Measurements from ENCODE around the gene RAB3GAP2.
A peak's percentile ranks its signal among the peaks of the same experiment; 100 is the strongest.

Gene RAB3GAP2

GRCh38 chr1:220272047-220272840, at the start of gene RAB3GAP2:
TSS of gene RAB3GAP2 (minus strand) at chr1:220272453. CDS start at chr1:220272337, 116 bp downstream.
- H3K27me3 ChIP-seq (ENCODE audit: control insufficient read depth, insufficient read depth, low read length), result no peaks in the 10 kb centered on the region
- peaks cover 6% of the 10 kb centered on the region for H3K79me2 ChIP-seq
- no peaks in the 10 kb centered on the region for H3K9me3 ChIP-seq (ENCODE audit: control insufficient read depth, low read length)
- peak within 1 kb of the TSS; percentile 64 for H2AFZ ChIP-seq
- H3K4me2 ChIP-seq (ENCODE audit: low read length), result peak within 1 kb of the TSS; percentile 68
- H3K27ac ChIP-seq, result peak within 1 kb of the TSS; percentile 72
- no peaks in the 10 kb centered on the region for H3K36me3 ChIP-seq (ENCODE audit: control insufficient read depth, insufficient read depth, low read length)
- H3K9ac ChIP-seq, result peak within 1 kb of the TSS; percentile 61
- no peaks in the 10 kb centered on the region for H3K4me1 ChIP-seq
- no peak for TF ChIP-seq CTCF (IDR thresholded peaks at IDR 0.05)
- peak within 1 kb of the TSS; percentile 89 for H3K4me3 ChIP-seq (ENCODE audit: low read depth, low read length)

GRCh38 chr1:220321758-220322157, 49.5 kb upstream of the RAB3GAP2 start:
- no peaks in the 10 kb centered on the region for H3K9me3 ChIP-seq (ENCODE audit: control insufficient read depth, low read length)
- no peaks in the 10 kb centered on the region for H3K4me1 ChIP-seq
- no peak overlapping the region for H3K27ac ChIP-seq
- H3K4me3 ChIP-seq (ENCODE audit: low read depth, low read length), result no peak overlapping the region
- H3K79me2 ChIP-seq, result no peaks in the 10 kb centered on the region
- no peaks in the 10 kb centered on the region for H3K27me3 ChIP-seq (ENCODE audit: control insufficient read depth, insufficient read depth, low read length)
- H3K9ac ChIP-seq, result no peak overlapping the region
- no peak overlapping the region for H3K4me2 ChIP-seq (ENCODE audit: low read length)
- H3K36me3 ChIP-seq (ENCODE audit: control insufficient read depth, insufficient read depth, low read length), result no peaks in the 10 kb centered on the region
- H2AFZ ChIP-seq, result no peak overlapping the region
- no peak for TF ChIP-seq CTCF (IDR thresholded peaks at IDR 0.05)

- H3K36me3 ChIP-seq (ENCODE audit: control insufficient read depth, insufficient read depth, low read length), result no peaks in the 10 kb centered on the region
- H3K4me3 ChIP-seq (ENCODE audit: low read depth, low read length), result no peak overlapping the region
- no peak overlapping the region for H3K27ac ChIP-seq
- H3K4me2 ChIP-seq (ENCODE audit: low read length), result no peak overlapping the region
- no peaks in the 10 kb centered on the region for H3K27me3 ChIP-seq (ENCODE audit: control insufficient read depth, insufficient read depth, low read length)
- no peaks in the 10 kb centered on the region for H3K79me2 ChIP-seq
- H3K9ac ChIP-seq, result no peak overlapping the region
- no peak for TF ChIP-seq CTCF (IDR thresholded peaks at IDR 0.05)
- no peaks in the 10 kb centered on the region for H3K4me1 ChIP-seq
- H2AFZ ChIP-seq, result no peak overlapping the region
- no peaks in the 10 kb centered on the region for H3K9me3 ChIP-seq (ENCODE audit: control insufficient read depth, low read length)
Observed at GRCh38 chr1:220320709-220321108, 48.5 kb upstream of the RAB3GAP2 start.

GRCh38 chr1:220318673-220319072, 46.4 kb upstream of the RAB3GAP2 start:
- H3K27me3 ChIP-seq (ENCODE audit: control insufficient read depth, insufficient read depth, low read length), result no peaks in the 10 kb centered on the region
- no peaks in the 10 kb centered on the region for H3K4me1 ChIP-seq
- no peak overlapping the region for H3K4me3 ChIP-seq (ENCODE audit: low read depth, low read length)
- no peak overlapping the region for H2AFZ ChIP-seq
- no peak overlapping the region for H3K4me2 ChIP-seq (ENCODE audit: low read length)
- H3K27ac ChIP-seq, result no peak overlapping the region
- no peaks in the 10 kb centered on the region for H3K9me3 ChIP-seq (ENCODE audit: control insufficient read depth, low read length)
- TF ChIP-seq CTCF (IDR thresholded peaks at IDR 0.05), result no peak
- no peaks in the 10 kb centered on the region for H3K36me3 ChIP-seq (ENCODE audit: control insufficient read depth, insufficient read depth, low read length)
- H3K9ac ChIP-seq, result no peak overlapping the region
- H3K79me2 ChIP-seq, result no peaks in the 10 kb centered on the region

GRCh38 chr1:220317161-220317560, 44.9 kb upstream of the RAB3GAP2 start:
- H3K4me2 ChIP-seq (ENCODE audit: low read length), result no peak overlapping the region
- no peak overlapping the region for H3K27ac ChIP-seq
- H3K27me3 ChIP-seq (ENCODE audit: control insufficient read depth, insufficient read depth, low read length), result no peaks in the 10 kb centered on the region
- no peaks in the 10 kb centered on the region for H3K9me3 ChIP-seq (ENCODE audit: control insufficient read depth, low read length)
- H3K4me3 ChIP-seq (ENCODE audit: low read depth, low read length), result no peak overlapping the region
- H3K79me2 ChIP-seq, result no peaks in the 10 kb centered on the region
- H3K9ac ChIP-seq, result no peak overlapping the region
- no peaks in the 10 kb centered on the region for H3K4me1 ChIP-seq
- no peaks in the 10 kb centered on the region for H3K36me3 ChIP-seq (ENCODE audit: control insufficient read depth, insufficient read depth, low read length)
- H2AFZ ChIP-seq, result no peak overlapping the region
- TF ChIP-seq CTCF (IDR thresholded peaks at IDR 0.05), result no peak

Data from parathyroid adenoma (tissue), 2 donors.